Astrocyte (in vitro differentiated cells and primary cell): ENCODE measurements around the gene FAM53C. TPM values are rescaled to one million over a fixed set of nuclear protein-coding genes. Genes with fewer than 3 reads are reported as not detected.

ENCODE experiments used
- DNase-seq: peaks from one replicate; pipeline ENCODE4 v3.0.0-alpha.2; 2010; ENCODE audit warnings: low read depth
- FAIRE-seq: peaks from 2 replicates; lab custom pipeline; 2011; peaks lifted over from hg19 to GRCh38; lab: Jason Lieb, UNC
- H2AFZ ChIP-seq: 2 replicates; pipeline ENCODE4 v1.6.0; 2012; ENCODE audit warnings: low read depth, low read length, inconsistent platforms
- H3K27ac ChIP-seq: 2 replicates; pipeline ENCODE4 v1.5.1; 2011; ENCODE audit warnings: low read depth, low read length, inconsistent platforms
- H3K27me3 ChIP-seq: 2 replicates; pipeline ENCODE4 v1.6.0; 2011; ENCODE audit warnings: low read length, inconsistent platforms; ENCODE audit not compliant: insufficient read depth
- H3K36me3 ChIP-seq: 2 replicates; pipeline ENCODE4 v1.5.1; 2011; ENCODE audit warnings: low read length, inconsistent platforms; ENCODE audit not compliant: insufficient read depth
- H3K4me1 ChIP-seq: 2 replicates; pipeline ENCODE4 v1.5.1; 2011; ENCODE audit warnings: low read length, inconsistent platforms; ENCODE audit not compliant: insufficient read depth
- H3K4me2 ChIP-seq: 2 replicates; pipeline ENCODE4 v1.6.0; 2012; ENCODE audit warnings: low read length, inconsistent platforms
- H3K4me3 ChIP-seq: 2 replicates; pipeline ENCODE4 v1.5.1; 2011; ENCODE audit warnings: low read depth, mild to moderate bottlenecking, low read length, inconsistent platforms; ENCODE audit not compliant: insufficient read depth
- H3K79me2 ChIP-seq: 2 replicates; pipeline ENCODE4 v1.6.0; 2012; ENCODE audit warnings: mild to moderate bottlenecking, low read length, inconsistent platforms; ENCODE audit not compliant: insufficient read depth
- H3K9ac ChIP-seq: 2 replicates; pipeline ENCODE4 v1.6.0; 2012; ENCODE audit warnings: mild to moderate bottlenecking, low read length, inconsistent platforms
- H3K9me3 ChIP-seq: 2 replicates; pipeline ENCODE4 v1.5.1; 2012; ENCODE audit warnings: low read depth, mild to moderate bottlenecking, low read length, inconsistent platforms; ENCODE audit not compliant: insufficient read depth
- H4K20me1 ChIP-seq: 2 replicates; pipeline ENCODE4 v1.6.0; 2012; ENCODE audit warnings: low read length, inconsistent platforms; ENCODE audit not compliant: insufficient read depth
- H3K27ac Mint-ChIP-seq: one replicate; pipeline ENCODE4 v1.8.0; 2021; ENCODE audit warnings: mild to moderate bottlenecking, mixed read lengths; ENCODE audit not compliant: unreplicated experiment
- H3K27me3 Mint-ChIP-seq: one replicate; pipeline ENCODE4 v1.8.0; 2021; ENCODE audit warnings: low read depth, mixed read lengths; ENCODE audit not compliant: unreplicated experiment
- H3K36me3 Mint-ChIP-seq: one replicate; pipeline ENCODE4 v1.8.0; 2021; ENCODE audit warnings: low read depth, mixed read lengths; ENCODE audit not compliant: unreplicated experiment
- H3K4me1 Mint-ChIP-seq: one replicate; pipeline ENCODE4 v1.8.0; 2021; ENCODE audit warnings: low read depth, mixed read lengths; ENCODE audit not compliant: unreplicated experiment
- H3K4me3 Mint-ChIP-seq: one replicate; pipeline ENCODE4 v1.8.0; 2021; ENCODE audit warnings: mild to moderate bottlenecking, moderate library complexity, mixed read lengths; ENCODE audit not compliant: unreplicated experiment
- H3K9me3 Mint-ChIP-seq: one replicate; pipeline ENCODE4 v1.8.0; 2021; ENCODE audit warnings: mild to moderate bottlenecking, mixed read lengths; ENCODE audit not compliant: unreplicated experiment
- CTCF ChIP-seq: IDR thresholded peaks from 2 replicates; pipeline ENCODE4 v1.5.1; 2011; ENCODE audit warnings: low read depth, mild to moderate bottlenecking, inconsistent platforms, low read length, moderate library complexity; ENCODE audit not compliant: insufficient read depth
- EZH2 ChIP-seq: IDR thresholded peaks from 2 replicates; pipeline ENCODE4 v1.6.1; 2012; ENCODE audit warnings: mild to moderate bottlenecking, low read length, inconsistent platforms; ENCODE audit not compliant: insufficient read depth
- total RNA-seq: library from RNA; stranded (reverse); gene quantifications from 2 replicates; pipeline ENCODE4 v1.2.1, GENCODE V29; 2021

FAM53C gene
- total RNA-seq, 1 donor from 2014 or later = 46.6 TPM

GRCh38 chr5:138360941-138361452 is 22.9 kb downstream of the FAM53C start:
- no peak for DNase-seq
- FAIRE-seq = no peak
- TF ChIP-seq CTCF (no peak), EZH2 (no peak)
- no peaks in the 10 kb centered on the region for H3K27me3 Mint-ChIP-seq
- Histone ChIP-seq H3K9me3 (no peaks in the 10 kb centered on the region), H3K79me2 (peaks cover 95% of the 10 kb centered on the region), H3K27me3 (no peaks in the 10 kb centered on the region), H2AFZ (no peak overlapping the region), H3K4me3 (no peak overlapping the region), H3K9ac (no peak overlapping the region), H3K4me1 (no peaks in the 10 kb centered on the region), H3K4me2 (no peak overlapping the region), H4K20me1 (peaks cover 60% of the 10 kb centered on the region), H3K27ac (no peak overlapping the region), H3K36me3 (no peaks in the 10 kb centered on the region)
- H3K27ac Mint-ChIP-seq = no peak overlapping the region
- no peaks in the 10 kb centered on the region for H3K36me3 Mint-ChIP-seq
- no peaks in the 10 kb centered on the region for H3K9me3 Mint-ChIP-seq
- H3K4me1 Mint-ChIP-seq = no peaks in the 10 kb centered on the region
- H3K4me3 Mint-ChIP-seq = no peak overlapping the region

DNA sequence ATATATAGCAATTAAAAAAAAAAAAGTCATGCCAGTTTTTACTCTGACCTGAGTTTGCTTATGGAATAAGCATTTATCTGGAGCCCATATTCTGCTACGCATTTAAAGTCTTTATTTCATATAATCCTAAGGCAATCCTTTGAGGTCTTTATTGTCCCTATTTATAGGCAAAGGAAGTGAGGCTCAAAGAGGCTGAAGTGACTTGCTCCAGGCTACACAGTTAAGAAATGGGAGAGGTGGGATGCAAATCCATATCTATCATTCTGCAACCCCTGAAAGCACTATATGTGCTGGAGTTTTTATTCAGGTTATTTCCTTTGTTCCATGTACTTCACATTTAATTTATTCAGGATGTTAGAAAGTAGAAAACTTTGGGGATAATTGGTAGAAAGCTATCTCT is 26.5 kb downstream of the FAM53C start:
- H3K27ac ChIP-seq = no peak overlapping the region
- H3K4me1 Mint-ChIP-seq = peaks cover 5% of the 10 kb centered on the region
- DNase-seq (no peak), FAIRE-seq (no peak)
- no peak overlapping the region for H3K27ac Mint-ChIP-seq
- no peaks in the 10 kb centered on the region for H3K27me3 Mint-ChIP-seq
- no peaks in the 10 kb centered on the region for H3K9me3 Mint-ChIP-seq
- H3K4me2 ChIP-seq = no peak overlapping the region
- peaks cover 97% of the 10 kb centered on the region for H3K79me2 ChIP-seq
- no peak overlapping the region for H3K9ac ChIP-seq
- no peaks in the 10 kb centered on the region for H3K36me3 ChIP-seq
- H2AFZ ChIP-seq = no peak overlapping the region
- no peak overlapping the region for H3K4me3 Mint-ChIP-seq
- H3K4me1 ChIP-seq = no peaks in the 10 kb centered on the region
- H4K20me1 ChIP-seq = peaks cover 69% of the 10 kb centered on the region
- no peaks in the 10 kb centered on the region for H3K9me3 ChIP-seq
- H3K4me3 ChIP-seq = no peak overlapping the region
- H3K27me3 ChIP-seq = no peaks in the 10 kb centered on the region
- H3K36me3 Mint-ChIP-seq = no peaks in the 10 kb centered on the region
- TF ChIP-seq CTCF (no peak), EZH2 (no peak)

DNA sequence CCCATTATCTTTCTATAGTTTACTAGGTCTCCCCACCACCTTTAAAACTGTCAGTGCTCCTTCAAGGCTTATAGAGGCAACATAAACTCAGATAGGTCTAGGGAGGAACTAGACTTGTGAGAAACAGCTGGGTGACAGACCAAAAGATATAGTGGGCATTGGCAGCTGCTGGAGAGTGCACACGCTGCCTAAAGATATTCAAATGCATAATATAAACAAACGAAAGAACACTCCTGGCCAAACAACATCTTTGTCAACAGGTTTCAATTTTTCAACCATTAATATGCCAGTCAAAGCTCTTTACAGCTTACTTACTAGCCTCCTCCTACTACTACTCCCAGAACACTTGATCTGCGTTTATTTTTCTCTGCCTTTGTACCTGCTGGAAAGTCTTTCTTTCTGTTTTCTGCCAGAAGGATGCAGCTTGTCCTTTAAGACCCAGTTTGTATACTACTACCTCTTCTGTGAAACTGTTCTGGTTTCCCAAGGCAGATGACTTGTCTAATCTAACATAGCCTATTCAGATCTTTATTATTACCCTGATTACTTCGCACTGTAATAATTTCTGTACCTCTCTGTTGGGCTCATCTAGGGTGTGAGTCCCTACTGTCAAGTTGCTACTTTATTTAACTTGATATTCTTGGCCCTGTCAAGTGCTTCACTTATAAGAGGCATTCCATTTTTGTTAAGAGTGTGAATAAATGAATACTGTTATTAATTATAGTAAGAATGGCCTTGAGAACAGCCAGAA is 28.7 kb downstream of the FAM53C start:
- no peak overlapping the region for H3K4me2 ChIP-seq
- no peak overlapping the region for H3K27ac ChIP-seq
- Mint-ChIP-seq H3K4me1 (peaks cover 11% of the 10 kb centered on the region), H3K4me3 (no peak overlapping the region), H3K36me3 (no peaks in the 10 kb centered on the region), H3K27ac (no peak overlapping the region), H3K9me3 (no peaks in the 10 kb centered on the region), H3K27me3 (no peaks in the 10 kb centered on the region)
- TF ChIP-seq CTCF (no peak), EZH2 (no peak)
- H3K36me3 ChIP-seq = no peaks in the 10 kb centered on the region
- no peak overlapping the region for H2AFZ ChIP-seq
- H3K9ac ChIP-seq = no peak overlapping the region
- FAIRE-seq (no peak), DNase-seq (no peak)
- H3K79me2 ChIP-seq = peaks cover 97% of the 10 kb centered on the region
- H3K4me1 ChIP-seq = no peaks in the 10 kb centered on the region
- peaks cover 61% of the 10 kb centered on the region for H4K20me1 ChIP-seq
- no peak overlapping the region for H3K4me3 ChIP-seq
- H3K27me3 ChIP-seq = no peaks in the 10 kb centered on the region
- H3K9me3 ChIP-seq = no peaks in the 10 kb centered on the region
